Caco-2 (cell line): ENCODE measurements around the gene SLMAP. TPM values are rescaled to one million over a fixed set of nuclear protein-coding genes. Genes with fewer than 3 reads are reported as not detected.

ENCODE experiments used
- BruUV-seq: library from RNA; stranded (reverse); fragments of 400-500 nt; replicated peaks from 2 replicates; lab custom pipeline; 2021; lab: Mats Ljungman, UMichigan
- CTCF ChIA-PET: fragments of 300-600 bp; sonication (Branson Sonifier 250); formaldehyde crosslinking; loops from one replicate; lab custom pipeline; 2022; ENCODE audit warnings: antibody characterized with exemption; lab: Charles Lee
- POLR2A ChIA-PET: fragments of 300-600 bp; sonication (Branson Sonifier 250); formaldehyde crosslinking; loops from one replicate; lab custom pipeline; 2022; ENCODE audit warnings: antibody characterized with exemption; lab: Charles Lee
- DNase-seq, 2 experiments: peaks; one replicate each; pipeline versions ENCODE4 v3.0.0 to v3.0.0-alpha.2; 2020 to 2022
- H3K27me3 ChIP-seq: replicated peaks from 2 replicates; pipeline ENCODE4 v1.6.0; 2011; ENCODE audit warnings: low read length; ENCODE audit not compliant: control insufficient read depth, insufficient read depth
- H3K36me3 ChIP-seq: 2 replicates; pipeline ENCODE4 v1.5.1; 2011; ENCODE audit warnings: low read length; ENCODE audit not compliant: control insufficient read depth, insufficient read depth
- H3K4me1 ChIP-seq: fragments of 250-450 bp; sonication (Bioruptor Pico); 2 replicates; pipeline ENCODE4 v1.5.1; 2020; ENCODE audit warnings: mild to moderate bottlenecking
- H3K4me3 ChIP-seq: 2 replicates; pipeline ENCODE4 v1.5.1; 2011; ENCODE audit warnings: low read depth, mild to moderate bottlenecking, control low read depth, low read length
- H3K9me3 ChIP-seq: fragments of 250-450 bp; sonication (Bioruptor Pico); 2 replicates; pipeline ENCODE4 v1.5.1; 2020; ENCODE audit warnings: mild to moderate bottlenecking, moderate library complexity
- H3K27ac Mint-ChIP-seq: one replicate; pipeline ENCODE4 v1.8.0; 2022; ENCODE audit warnings: mixed read lengths; ENCODE audit not compliant: unreplicated experiment
- H3K27me3 Mint-ChIP-seq: one replicate; pipeline ENCODE4 v1.8.0; 2022; ENCODE audit warnings: mixed read lengths; ENCODE audit not compliant: insufficient read depth, unreplicated experiment
- H3K36me3 Mint-ChIP-seq: one replicate; pipeline ENCODE4 v1.8.0; 2022; ENCODE audit warnings: mild to moderate bottlenecking, mixed read lengths; ENCODE audit not compliant: insufficient read depth, unreplicated experiment
- H3K4me1 Mint-ChIP-seq: one replicate; pipeline ENCODE4 v1.8.0; 2022; ENCODE audit warnings: low read depth, mixed read lengths; ENCODE audit not compliant: unreplicated experiment
- H3K4me3 Mint-ChIP-seq: one replicate; pipeline ENCODE4 v1.8.0; 2022; ENCODE audit warnings: mild to moderate bottlenecking, moderate library complexity, mixed read lengths; ENCODE audit not compliant: unreplicated experiment
- H3K9me3 Mint-ChIP-seq: one replicate; pipeline ENCODE4 v1.8.0; 2022; ENCODE audit warnings: mixed read lengths; ENCODE audit not compliant: unreplicated experiment
- intact Hi-C: fragments of 100-400 bp; cut with micrococcal nuclease; formaldehyde crosslinking; loops from one replicate; pipeline ENCODE4 v1.10.0; 2022; ENCODE audit not compliant: unreplicated experiment
- total RNA-seq: library from RNA; stranded (reverse); gene quantifications from 2 replicates; pipeline ENCODE4 v1.2.3, GENCODE V29; 2022
- TF ChIP-seq, protein P1 (sequence below), 2 experiments: fragments of 200-600 bp in 1 of 2; IDR thresholded peaks; 1 replicate in 1 of 2; 2 replicates in 1 of 2; pipeline versions ENCODE4 v1.5.1 to v1.8.0; 2011 to 2022; ENCODE audit warnings: antibody characterized with exemption in 1 of 2, control low read depth in 1 of 2, inconsistent platforms in 1 of 2, low read depth in 1 of 2, low read length in 1 of 2, mild to moderate bottlenecking in 1 of 2, moderate library complexity in 1 of 2; ENCODE audit not compliant: insufficient read depth in 1 of 2, severe bottlenecking in 1 of 2, unreplicated experiment in 1 of 2

The SLMAP gene
- total RNA-seq, 1 experiment from 2014 or later: 136 TPM

DNA sequence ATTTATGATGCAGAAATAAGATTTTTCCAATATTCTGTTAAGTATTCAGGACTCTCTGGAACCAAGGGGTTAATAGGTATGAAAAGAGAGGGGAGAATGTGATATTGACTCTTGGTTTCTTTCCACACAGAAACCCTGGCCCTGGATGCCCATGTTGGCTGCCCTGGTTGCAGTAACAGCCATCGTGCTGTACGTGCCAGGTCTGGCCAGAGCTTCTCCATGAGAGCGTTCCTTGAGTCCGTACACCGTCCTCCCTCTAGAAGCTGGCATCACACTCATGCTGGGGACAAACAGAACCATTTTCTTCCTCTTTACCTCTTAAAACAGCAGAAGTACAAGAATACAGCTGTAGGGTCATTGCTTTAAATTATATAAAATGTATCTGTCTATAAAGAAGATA, 171.1 kb downstream of the SLMAP start:
- Histone ChIP-seq H3K4me1 (no peaks in the 10 kb centered on the region), H3K27me3 (no peaks in the 10 kb centered on the region), H3K9me3 (no peaks in the 10 kb centered on the region), H3K4me3 (no peak overlapping the region), H3K36me3 (peaks cover 1% of the 10 kb centered on the region; the same call in 1 of the 2 replicates)
- POLR2A ChIA-PET: no interaction called here
- CTCF ChIA-PET: no interaction called here
- DNase-seq: no peak
- Mint-ChIP-seq H3K4me1 (peaks cover 5% of the 10 kb centered on the region), H3K27me3 (no peaks in the 10 kb centered on the region), H3K36me3 (peaks cover 42% of the 10 kb centered on the region), H3K4me3 (no peak overlapping the region), H3K9me3 (no peaks in the 10 kb centered on the region), H3K27ac (no peak overlapping the region)
- TF ChIP-seq, protein P1, sequence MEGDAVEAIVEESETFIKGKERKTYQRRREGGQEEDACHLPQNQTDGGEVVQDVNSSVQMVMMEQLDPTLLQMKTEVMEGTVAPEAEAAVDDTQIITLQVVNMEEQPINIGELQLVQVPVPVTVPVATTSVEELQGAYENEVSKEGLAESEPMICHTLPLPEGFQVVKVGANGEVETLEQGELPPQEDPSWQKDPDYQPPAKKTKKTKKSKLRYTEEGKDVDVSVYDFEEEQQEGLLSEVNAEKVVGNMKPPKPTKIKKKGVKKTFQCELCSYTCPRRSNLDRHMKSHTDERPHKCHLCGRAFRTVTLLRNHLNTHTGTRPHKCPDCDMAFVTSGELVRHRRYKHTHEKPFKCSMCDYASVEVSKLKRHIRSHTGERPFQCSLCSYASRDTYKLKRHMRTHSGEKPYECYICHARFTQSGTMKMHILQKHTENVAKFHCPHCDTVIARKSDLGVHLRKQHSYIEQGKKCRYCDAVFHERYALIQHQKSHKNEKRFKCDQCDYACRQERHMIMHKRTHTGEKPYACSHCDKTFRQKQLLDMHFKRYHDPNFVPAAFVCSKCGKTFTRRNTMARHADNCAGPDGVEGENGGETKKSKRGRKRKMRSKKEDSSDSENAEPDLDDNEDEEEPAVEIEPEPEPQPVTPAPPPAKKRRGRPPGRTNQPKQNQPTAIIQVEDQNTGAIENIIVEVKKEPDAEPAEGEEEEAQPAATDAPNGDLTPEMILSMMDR (IDR thresholded peaks at IDR 0.05; ENCODE audit: insufficient read depth in 1 of 2, low read depth in 1 of 2, low read length in 1 of 2, severe bottlenecking in 1 of 2, unreplicated experiment in 1 of 2): no peak
- BruUV-seq: no TSS peak
- intact Hi-C loops: no loop called here

DNA sequence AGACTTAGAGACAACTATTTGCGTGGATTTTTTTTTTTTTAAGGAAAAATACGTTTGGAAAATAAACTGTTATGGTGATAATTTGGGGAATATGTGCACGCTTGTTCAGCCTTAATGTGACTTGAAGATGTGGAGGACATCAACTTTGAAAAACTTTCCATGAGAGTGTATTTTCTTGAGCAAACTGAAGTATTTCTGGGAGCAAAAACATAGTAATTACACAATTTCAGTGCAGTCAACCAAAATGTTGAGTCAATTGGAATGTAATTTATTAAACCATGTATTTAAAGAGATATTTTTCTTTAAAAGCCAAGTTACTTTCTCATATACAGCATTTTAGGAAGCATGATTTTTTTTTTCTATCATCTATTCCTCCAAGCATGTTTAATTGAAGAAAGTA, 171.8 kb downstream of the SLMAP start:
- ChIA-PET POLR2A (no interaction called here), CTCF (no interaction called here)
- H3K27me3 Mint-ChIP-seq: no peaks in the 10 kb centered on the region
- intact Hi-C loops: no loop called here
- no peak overlapping the region for H3K4me3 Mint-ChIP-seq
- TF ChIP-seq, protein P1 (IDR thresholded peaks at IDR 0.05; ENCODE audit: insufficient read depth in 1 of 2, low read depth in 1 of 2, low read length in 1 of 2, severe bottlenecking in 1 of 2, unreplicated experiment in 1 of 2): no peak
- Histone ChIP-seq H3K36me3 (peaks cover 1% of the 10 kb centered on the region; the same call in 1 of the 2 replicates), H3K4me3 (no peak overlapping the region), H3K9me3 (no peaks in the 10 kb centered on the region), H3K4me1 (no peaks in the 10 kb centered on the region), H3K27me3 (no peaks in the 10 kb centered on the region)
- BruUV-seq: no TSS peak
- no peak overlapping the region for H3K27ac Mint-ChIP-seq
- H3K9me3 Mint-ChIP-seq: no peaks in the 10 kb centered on the region
- DNase-seq: no peak
- peaks cover 5% of the 10 kb centered on the region for H3K4me1 Mint-ChIP-seq
- H3K36me3 Mint-ChIP-seq: peaks cover 42% of the 10 kb centered on the region

DNA sequence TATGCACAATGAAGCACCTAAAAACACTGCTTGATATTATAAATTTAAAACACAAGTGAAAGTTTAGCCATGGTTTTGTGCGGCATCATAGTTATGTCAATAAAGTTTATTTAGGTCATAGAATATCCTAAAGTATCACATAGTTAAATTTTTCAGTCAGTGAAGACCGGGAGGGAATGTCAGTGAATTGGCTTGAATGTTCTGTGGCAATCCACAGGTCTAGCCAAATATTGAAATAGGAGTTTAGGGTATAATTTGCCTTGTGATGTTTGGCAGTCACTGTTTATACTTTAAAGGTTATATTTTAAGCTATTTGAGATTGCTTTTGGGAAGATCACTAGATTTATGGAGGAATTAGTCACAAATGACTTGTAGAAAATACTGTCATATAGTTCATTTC, 172.4 kb downstream of the SLMAP start:
- H3K9me3 Mint-ChIP-seq: no peaks in the 10 kb centered on the region
- ChIA-PET CTCF (interaction anchor here (0.5 kb wide), 1 partner anchor 89 kb away, joined by 3 read pairs; no protein-coding TSS in a partner anchor), POLR2A (no interaction called here)

More for the DNA sequence above, 172.4 kb downstream of the SLMAP start:
- Mint-ChIP-seq H3K27me3 (no peaks in the 10 kb centered on the region), H3K4me1 (peaks cover 11% of the 10 kb centered on the region), H3K27ac (no peak overlapping the region), H3K4me3 (no peak overlapping the region), H3K36me3 (peaks cover 44% of the 10 kb centered on the region)
- TF ChIP-seq, protein P1 (IDR thresholded peaks at IDR 0.05; ENCODE audit: insufficient read depth in 1 of 2, low read depth in 1 of 2, low read length in 1 of 2, severe bottlenecking in 1 of 2, unreplicated experiment in 1 of 2): no peak
- peaks cover 1% of the 10 kb centered on the region; the same call in 1 of the 2 replicates for H3K36me3 ChIP-seq
- H3K27me3 ChIP-seq: no peaks in the 10 kb centered on the region
- H3K4me1 ChIP-seq: 0 out of 2 replicates have a peak, but pooled peaks cover 2% of the 10 kb centered on the region
- intact Hi-C loops: no loop called here
- H3K4me3 ChIP-seq: no peak overlapping the region
- no TSS peak for BruUV-seq
- no peak for DNase-seq
- no peaks in the 10 kb centered on the region for H3K9me3 ChIP-seq
